ENCODE measurements around the gene DPP6. TPM values are rescaled to one million over a fixed set of nuclear protein-coding genes. Genes with fewer than 3 reads are reported as not detected.

DPP6 gene
- total RNA-seq, 8 experiments from 2014 or later, result 0.07 to 21.1 (median 1.7) TPM

GRCh38 chr7:154775681-154776080, 723.5 kb downstream of the DPP6 start:
- no peak overlapping the region for H3K4me3 ChIP-seq
- in situ Hi-C loops (cut with MboI; ENCODE audit: low pct_unique_long_range_greater_than_20kb in 2 of 9, low sequenced_read_pairs in 9 of 9, unreplicated experiment in 9 of 9), result no loop called here
- ATAC-seq (replicated peaks in 6 of 8), result no peak
- 0 to 93% (median 67%) methylated on average over 1 to 3 of the region's 8 CpGs; no CpG with 5 or more reads in 6 of the 10 experiments for WGBS, 10 experiments
- no peak overlapping the region for H3K27ac ChIP-seq
- no peaks in the 10 kb centered on the region for H3K4me1 ChIP-seq (replicated peaks in 1 of 2)

DNA sequence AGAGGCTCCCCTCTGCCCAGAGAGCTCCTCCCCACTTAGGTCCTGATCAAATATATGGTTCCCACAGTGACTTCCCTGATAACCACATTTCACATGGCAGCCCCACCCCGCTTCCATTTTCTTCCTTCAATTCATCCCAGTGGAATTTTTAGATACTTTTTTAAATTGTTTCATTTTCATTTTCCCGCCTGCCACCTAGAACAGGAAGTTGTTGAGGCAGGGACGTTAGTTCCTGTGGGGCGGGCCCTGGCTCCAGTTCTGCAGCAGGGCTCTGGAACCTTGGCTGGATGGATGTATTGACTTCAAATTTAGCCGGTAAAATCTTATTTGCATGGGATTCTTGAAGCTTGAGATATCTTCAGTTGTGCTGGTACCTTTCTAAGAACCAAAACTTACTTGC, 724.2 kb downstream of the DPP6 start:
- no peaks in the 10 kb centered on the region for H3K4me1 ChIP-seq (replicated peaks in 1 of 2)
- 0 to 97% (median 60%) methylated on average over 1 to 5 of the region's 5 CpGs; no CpG with 5 or more reads in 3 of the 10 experiments for WGBS, 10 experiments
- H3K4me3 ChIP-seq, result no peak overlapping the region
- in situ Hi-C loops (cut with MboI; ENCODE audit: low pct_unique_long_range_greater_than_20kb in 2 of 9, low sequenced_read_pairs in 9 of 9, unreplicated experiment in 9 of 9), result no loop called here
- H3K27ac ChIP-seq, result no peak overlapping the region
- ATAC-seq (replicated peaks in 6 of 8), result no peak

GRCh38 chr7:154777023-154777422, 724.8 kb downstream of the DPP6 start:
- in situ Hi-C loops (cut with MboI; ENCODE audit: low pct_unique_long_range_greater_than_20kb in 2 of 9, low sequenced_read_pairs in 9 of 9, unreplicated experiment in 9 of 9), result no loop called here
- ATAC-seq (replicated peaks in 6 of 8), result peak in 3 of 8 experiments; percentile 58 to 85 (median 72)
- H3K4me1 ChIP-seq (replicated peaks in 1 of 2), result no peaks in the 10 kb centered on the region
- no peak overlapping the region for H3K27ac ChIP-seq
- WGBS, 10 experiments, result 29 to 91% (median 79%) methylated on average over 1 to 5 of the region's 5 CpGs; no CpG with 5 or more reads in 5 of the 10 experiments
- no peak overlapping the region for H3K4me3 ChIP-seq

GRCh38 chr7:154777489-154777888, 725.3 kb downstream of the DPP6 start:
- Histone ChIP-seq H3K4me3 (no peak overlapping the region), H3K27ac (no peak overlapping the region), H3K4me1 (replicated peaks in 1 of 2) (no peaks in the 10 kb centered on the region)
- ATAC-seq (replicated peaks in 6 of 8), result no peak
- in situ Hi-C loops (cut with MboI; ENCODE audit: low pct_unique_long_range_greater_than_20kb in 2 of 9, low sequenced_read_pairs in 9 of 9, unreplicated experiment in 9 of 9), result no loop called here
- WGBS, 10 experiments, result 16 to 93% (median 60%) methylated on average over 3 to 11 of the region's 13 CpGs; no CpG with 5 or more reads in 2 of the 10 experiments

GRCh38 chr7:154777908-154778307, 725.7 kb downstream of the DPP6 start:
- ATAC-seq (replicated peaks in 6 of 8), result no peak
- no peak overlapping the region for H3K4me3 ChIP-seq
- no peak overlapping the region for H3K27ac ChIP-seq
- in situ Hi-C loops (cut with MboI; ENCODE audit: low pct_unique_long_range_greater_than_20kb in 2 of 9, low sequenced_read_pairs in 9 of 9, unreplicated experiment in 9 of 9), result no loop called here
- no peaks in the 10 kb centered on the region for H3K4me1 ChIP-seq (replicated peaks in 1 of 2)
- 0 to 87% (median 51%) methylated on average over 1 to 6 of the region's 6 CpGs; no CpG with 5 or more reads in 1 of the 10 experiments for WGBS, 10 experiments

- Histone ChIP-seq H3K4me1 (replicated peaks in 1 of 2) (no peaks in the 10 kb centered on the region), H3K4me3 (no peak overlapping the region), H3K27ac (no peak overlapping the region)
- no peak for ATAC-seq (replicated peaks in 6 of 8)
- 5 to 81% (median 31%) methylated on average over 2 to 15 of the region's 16 CpGs; no CpG with 5 or more reads in 1 of the 10 experiments for WGBS, 10 experiments
- in situ Hi-C loops (cut with MboI; ENCODE audit: low pct_unique_long_range_greater_than_20kb in 2 of 9, low sequenced_read_pairs in 9 of 9, unreplicated experiment in 9 of 9), result no loop called here
Observed at GRCh38 chr7:154781369-154782303, 729.4 kb downstream of the DPP6 start.

DNA sequence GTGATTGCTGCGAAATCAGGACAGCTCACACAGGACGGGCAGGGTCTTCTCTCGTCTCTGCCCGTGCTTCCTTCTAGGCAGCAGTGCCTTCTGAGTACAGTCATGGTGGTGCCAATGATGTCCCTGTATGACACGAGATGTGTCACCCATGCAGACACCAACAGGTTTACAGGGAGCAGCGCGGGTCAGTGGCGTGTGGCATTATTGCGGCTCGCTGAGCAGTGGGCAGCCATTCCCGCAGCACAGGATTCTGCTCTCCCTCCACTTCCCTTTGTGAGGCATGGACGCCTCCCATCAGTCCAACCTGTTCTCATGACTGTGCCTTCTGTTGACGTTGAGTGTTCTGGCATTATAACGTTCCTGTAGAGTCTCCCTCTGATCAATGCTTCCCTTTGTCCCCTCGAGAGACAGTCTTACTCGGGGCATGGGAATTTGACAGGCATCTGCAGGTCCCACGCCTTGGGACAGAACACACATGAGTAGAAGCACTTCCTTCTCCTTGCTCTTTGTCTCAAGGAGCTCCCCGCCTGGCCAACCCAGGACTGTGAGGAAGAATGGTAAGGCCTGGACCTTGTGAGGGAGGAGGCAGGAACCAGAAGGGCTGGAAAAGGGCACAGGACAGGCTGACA, 731.2 kb downstream of the DPP6 start:
- no peak overlapping the region for H3K4me3 ChIP-seq
- no peak overlapping the region for H3K27ac ChIP-seq
- 18 to 85% (median 48%) methylated on average over 1 to 13 of the region's 18 CpGs; no CpG with 5 or more reads in 3 of the 10 experiments for WGBS, 10 experiments
- H3K4me1 ChIP-seq (replicated peaks in 1 of 2), result no peaks in the 10 kb centered on the region
- ATAC-seq (replicated peaks in 6 of 8), result no peak
- in situ Hi-C loops (cut with MboI; ENCODE audit: low pct_unique_long_range_greater_than_20kb in 2 of 9, low sequenced_read_pairs in 9 of 9, unreplicated experiment in 9 of 9), result no loop called here

GRCh38 chr7:154785898-154786297, 733.7 kb downstream of the DPP6 start:
- no peaks in the 10 kb centered on the region for H3K4me1 ChIP-seq (replicated peaks in 1 of 2)
- in situ Hi-C loops (cut with MboI; ENCODE audit: low pct_unique_long_range_greater_than_20kb in 2 of 9, low sequenced_read_pairs in 9 of 9, unreplicated experiment in 9 of 9), result no loop called here

GRCh38 chr7:154789404-154789803, 737.2 kb downstream of the DPP6 start:
- no peak overlapping the region for H3K4me3 ChIP-seq
- peak in 1 of 8 experiments; percentile 60 for ATAC-seq (replicated peaks in 6 of 8)
- H3K27ac ChIP-seq, result no peak overlapping the region
- no peaks in the 10 kb centered on the region for H3K4me1 ChIP-seq (replicated peaks in 1 of 2)
- WGBS, 10 experiments, result 17 to 100% (median 70%) methylated on average over 1 to 6 of the region's 6 CpGs; no CpG with 5 or more reads in 1 of the 10 experiments
- in situ Hi-C loops (cut with MboI; ENCODE audit: low pct_unique_long_range_greater_than_20kb in 2 of 9, low sequenced_read_pairs in 9 of 9, unreplicated experiment in 9 of 9), result no loop called here

More at GRCh38 chr7:154785898-154786297, 733.7 kb downstream of the DPP6 start:
- no peak for ATAC-seq (replicated peaks in 6 of 8)
- Histone ChIP-seq H3K4me3 (no peak overlapping the region), H3K27ac (no peak overlapping the region)
- WGBS, 10 experiments, result 0 to 100% (median 0%) methylated on average over 1 to 2 of the region's 2 CpGs

DNA sequence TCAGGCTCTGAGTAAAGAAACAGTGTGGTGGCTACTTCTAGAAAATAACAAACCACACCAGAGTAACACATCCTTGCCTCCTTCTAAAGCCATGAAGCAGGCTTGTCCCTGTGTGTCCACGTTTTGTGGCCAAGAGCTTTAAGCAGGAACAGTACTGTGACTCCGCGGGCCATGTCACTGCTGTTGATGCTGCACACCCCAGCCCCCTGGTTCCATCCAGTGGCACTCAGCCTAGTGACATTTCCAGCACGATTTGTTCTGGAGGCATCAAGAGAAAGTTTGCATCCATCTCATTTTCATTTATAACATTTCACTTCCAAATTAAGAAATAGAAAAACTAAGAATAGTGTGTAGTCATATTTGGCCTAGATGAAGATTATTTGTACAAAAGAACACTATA, 739.4 kb downstream of the DPP6 start:
- H3K4me3 ChIP-seq, result no peak overlapping the region
- WGBS, 10 experiments, result 0 to 72% (median 50%) methylated on average over 2 to 4 of the region's 4 CpGs; no CpG with 5 or more reads in 5 of the 10 experiments
- in situ Hi-C loops (cut with MboI; ENCODE audit: low pct_unique_long_range_greater_than_20kb in 2 of 9, low sequenced_read_pairs in 9 of 9, unreplicated experiment in 9 of 9), result no loop called here
- H3K27ac ChIP-seq, result no peak overlapping the region
- no peaks in the 10 kb centered on the region for H3K4me1 ChIP-seq (replicated peaks in 1 of 2)
- no peak for ATAC-seq (replicated peaks in 6 of 8)

- ATAC-seq (replicated peaks in 6 of 8), result no peak
- WGBS, 10 experiments, result 0 to 80% (median 19%) methylated on average over 1 to 5 of the region's 7 CpGs; no CpG with 5 or more reads in 4 of the 10 experiments
- Histone ChIP-seq H3K27ac (no peak overlapping the region), H3K4me3 (no peak overlapping the region), H3K4me1 (replicated peaks in 1 of 2) (no peaks in the 10 kb centered on the region)
- in situ Hi-C loops (cut with MboI; ENCODE audit: low pct_unique_long_range_greater_than_20kb in 2 of 9, low sequenced_read_pairs in 9 of 9, unreplicated experiment in 9 of 9), result no loop called here
Observed at GRCh38 chr7:154792436-154793055, 740.3 kb downstream of the DPP6 start.

GRCh38 chr7:154794147-154794780, 742.1 kb downstream of the DPP6 start:
- 30 to 60% (median 35%) methylated on average over 1 to 4 of the region's 50 CpGs; no CpG with 5 or more reads in 7 of the 10 experiments for WGBS, 10 experiments
- H3K4me1 ChIP-seq (replicated peaks in 1 of 2), result no peaks in the 10 kb centered on the region
- H3K27ac ChIP-seq, result no peak overlapping the region
- H3K4me3 ChIP-seq, result no peak overlapping the region
- peak in 3 of 8 experiments; percentile 18 to 83 (median 24) for ATAC-seq (replicated peaks in 6 of 8)
- in situ Hi-C loops (cut with MboI; ENCODE audit: low pct_unique_long_range_greater_than_20kb in 2 of 9, low sequenced_read_pairs in 9 of 9, unreplicated experiment in 9 of 9), result no loop called here

All from motor neuron (in vitro differentiated cells).